ENCODE measurements around the gene TRIM69.

TRIM69 gene

DNA sequence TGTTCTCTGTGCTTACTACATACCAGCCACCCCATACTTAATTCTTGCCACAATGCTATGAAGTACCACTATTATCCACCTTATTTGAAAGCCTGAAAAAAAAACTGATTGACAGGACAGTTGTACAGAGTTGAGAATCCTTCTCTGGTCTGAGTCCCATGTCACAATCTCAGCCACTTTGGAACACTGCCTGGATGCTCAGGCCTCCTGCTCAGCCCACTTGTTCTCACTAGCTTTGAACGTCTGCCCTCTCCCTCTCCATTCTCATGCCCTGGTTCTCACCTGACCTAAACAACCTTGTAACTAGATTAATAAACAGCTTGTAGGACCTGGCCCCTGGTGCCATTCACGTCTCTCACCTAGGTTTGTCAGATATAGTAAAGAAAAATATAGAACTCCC is 53.9 kb downstream of the TRIM69 start:
- CTCF ChIA-PET = no interaction called here
- Mint-ChIP-seq H3K4me3 (no peak overlapping the region), H3K36me3 (no peaks in the 10 kb centered on the region), H3K4me1 (peaks cover 8% of the 10 kb centered on the region), H3K9me3 (no peaks in the 10 kb centered on the region), H3K27ac (no peak overlapping the region), H3K27me3 (no peaks in the 10 kb centered on the region)
- DNase-seq = no peak

GRCh38 chr15:44790656-44791055 is 54.3 kb downstream of the TRIM69 start:
- H3K27ac Mint-ChIP-seq = no peak overlapping the region

DNA sequence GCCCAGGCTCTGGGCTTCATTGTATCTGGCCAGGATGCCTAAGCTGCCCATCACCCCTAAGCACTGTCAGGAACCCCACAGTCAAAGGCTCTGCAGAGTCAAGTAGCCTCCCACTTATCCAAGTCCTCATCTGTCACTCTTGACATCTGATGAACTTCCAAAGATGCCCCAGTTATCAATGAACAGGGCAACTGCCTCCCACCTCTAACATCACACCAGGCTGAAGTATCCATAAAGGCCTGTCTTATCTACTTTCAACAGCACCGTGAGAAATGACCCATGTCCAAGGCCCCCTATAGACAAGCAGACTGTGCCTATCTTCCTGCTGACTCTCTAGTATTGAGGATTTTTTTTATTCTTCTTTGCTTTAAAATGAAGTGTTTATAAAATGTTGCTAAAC is 56.4 kb downstream of the TRIM69 start:
- CTCF ChIA-PET = no interaction called here
- Mint-ChIP-seq H3K36me3 (no peaks in the 10 kb centered on the region), H3K4me1 (peaks cover 6% of the 10 kb centered on the region), H3K27ac (no peak overlapping the region), H3K9me3 (no peaks in the 10 kb centered on the region), H3K4me3 (no peak overlapping the region), H3K27me3 (no peaks in the 10 kb centered on the region)
- no peak for DNase-seq

More at GRCh38 chr15:44790656-44791055, 54.3 kb downstream of the TRIM69 start:
- DNase-seq = no peak
- Mint-ChIP-seq H3K27me3 (no peaks in the 10 kb centered on the region), H3K9me3 (no peaks in the 10 kb centered on the region), H3K4me3 (no peak overlapping the region), H3K36me3 (no peaks in the 10 kb centered on the region), H3K4me1 (peaks cover 6% of the 10 kb centered on the region)
- CTCF ChIA-PET = no interaction called here

- Mint-ChIP-seq H3K9me3 (no peaks in the 10 kb centered on the region), H3K27me3 (peaks cover 5% of the 10 kb centered on the region), H3K4me1 (no peaks in the 10 kb centered on the region), H3K36me3 (no peaks in the 10 kb centered on the region), H3K4me3 (no peak overlapping the region), H3K27ac (no peak overlapping the region)
- CTCF ChIA-PET = no interaction called here
- DNase-seq = no peak
Measured at GRCh38 chr15:44794072-44794471, 57.7 kb downstream of the TRIM69 start.

DNA sequence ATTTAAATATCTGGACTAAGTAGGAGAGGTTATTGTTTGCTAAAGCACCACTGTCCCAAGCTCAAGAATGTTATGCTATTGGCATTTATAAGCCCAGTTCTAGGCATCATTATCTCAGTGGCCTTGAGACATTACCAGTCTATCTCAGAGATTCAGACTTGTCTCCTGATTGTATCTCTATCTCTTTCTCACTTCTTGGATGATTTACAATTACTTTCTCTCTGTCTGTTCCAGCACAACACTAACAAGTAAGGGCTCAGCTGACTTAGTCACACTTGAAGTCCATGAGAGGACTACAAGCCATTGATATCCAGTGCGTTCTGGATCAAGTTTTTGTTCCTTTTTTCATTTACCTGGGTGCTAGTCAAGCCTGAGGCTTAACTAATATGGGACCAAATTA is 60.2 kb downstream of the TRIM69 start:
- CTCF ChIA-PET = no interaction called here
- no peaks in the 10 kb centered on the region for H3K4me1 Mint-ChIP-seq
- H3K9me3 Mint-ChIP-seq = no peaks in the 10 kb centered on the region
- no peak overlapping the region for H3K4me3 Mint-ChIP-seq
- peaks cover 9% of the 10 kb centered on the region for H3K27me3 Mint-ChIP-seq
- H3K36me3 Mint-ChIP-seq = no peaks in the 10 kb centered on the region
- no peak overlapping the region for H3K27ac Mint-ChIP-seq
- no peak for DNase-seq

DNA sequence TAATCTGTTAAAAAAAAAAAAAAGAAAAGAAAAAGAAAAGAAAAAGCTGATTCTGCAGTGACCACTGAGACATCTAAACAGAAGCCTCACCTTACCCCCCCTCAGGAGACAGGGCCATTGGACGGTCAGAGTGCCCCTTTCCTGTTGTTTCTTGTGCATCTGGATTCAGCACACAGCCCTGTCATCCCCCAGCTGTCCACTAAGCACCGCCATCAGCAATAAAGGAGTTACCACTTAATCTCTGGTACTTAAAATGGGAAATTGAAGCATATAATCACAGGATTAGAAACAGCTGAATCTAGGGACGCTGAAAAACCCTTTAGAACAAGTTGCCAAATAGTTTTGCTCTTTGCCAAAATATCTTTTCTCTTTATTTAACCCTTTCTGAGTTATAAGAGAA is 62.5 kb downstream of the TRIM69 start:
- no peaks in the 10 kb centered on the region for H3K4me1 Mint-ChIP-seq
- H3K4me3 Mint-ChIP-seq = no peak overlapping the region
- no peaks in the 10 kb centered on the region for H3K9me3 Mint-ChIP-seq
- CTCF ChIA-PET = no interaction called here
- H3K27ac Mint-ChIP-seq = no peak overlapping the region
- H3K36me3 Mint-ChIP-seq = no peaks in the 10 kb centered on the region
- H3K27me3 Mint-ChIP-seq = peaks cover 9% of the 10 kb centered on the region
- no peak for DNase-seq

DNA sequence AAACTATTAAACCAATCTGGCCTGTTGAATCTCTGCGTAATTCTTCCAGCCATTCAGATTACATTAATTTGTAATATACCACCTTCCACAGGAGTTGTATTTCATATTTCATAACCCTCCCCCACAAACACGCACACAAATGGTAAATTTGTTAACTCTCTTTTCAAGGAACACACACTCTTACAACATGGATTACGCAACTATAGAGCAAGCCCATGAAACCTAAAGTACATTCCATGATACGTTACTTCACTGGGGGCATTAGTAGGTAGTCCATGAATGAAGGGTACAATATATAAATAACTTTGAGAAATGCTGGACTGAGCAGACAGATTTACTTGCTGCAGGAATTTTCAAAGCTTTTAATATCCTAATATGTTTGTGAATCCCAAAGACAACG is 65.0 kb downstream of the TRIM69 start:
- H3K9me3 Mint-ChIP-seq = no peaks in the 10 kb centered on the region
- H3K4me3 Mint-ChIP-seq = no peak overlapping the region
- no peak for DNase-seq
- H3K27ac Mint-ChIP-seq = no peak overlapping the region
- H3K27me3 Mint-ChIP-seq = peaks cover 14% of the 10 kb centered on the region
- no peaks in the 10 kb centered on the region for H3K4me1 Mint-ChIP-seq
- no peaks in the 10 kb centered on the region for H3K36me3 Mint-ChIP-seq
- CTCF ChIA-PET = no interaction called here

DNA sequence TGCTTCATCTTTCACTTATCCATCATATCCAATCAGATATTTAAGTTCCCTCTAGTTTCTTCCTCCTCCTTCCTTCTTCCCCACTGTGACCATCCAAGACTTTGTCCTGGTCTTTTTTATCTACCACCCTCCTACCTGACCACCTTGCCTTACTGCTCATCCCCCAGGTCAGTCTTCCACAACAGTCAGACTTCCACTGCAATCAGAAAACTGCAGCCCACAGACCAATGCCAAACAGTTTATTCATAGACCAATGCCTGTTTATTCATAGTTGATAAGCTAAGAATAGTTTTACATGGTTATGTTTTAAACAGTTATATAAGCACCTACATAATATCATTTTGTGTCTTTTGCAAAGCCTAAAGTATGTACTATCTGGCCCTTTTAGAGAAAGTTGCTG is 65.5 kb downstream of the TRIM69 start:
- no peak overlapping the region for H3K27ac Mint-ChIP-seq
- H3K36me3 Mint-ChIP-seq = no peaks in the 10 kb centered on the region
- H3K4me1 Mint-ChIP-seq = no peaks in the 10 kb centered on the region
- no peak overlapping the region for H3K4me3 Mint-ChIP-seq
- peaks cover 14% of the 10 kb centered on the region for H3K27me3 Mint-ChIP-seq
- CTCF ChIA-PET = no interaction called here
- DNase-seq = no peak
- H3K9me3 Mint-ChIP-seq = no peaks in the 10 kb centered on the region

DNA sequence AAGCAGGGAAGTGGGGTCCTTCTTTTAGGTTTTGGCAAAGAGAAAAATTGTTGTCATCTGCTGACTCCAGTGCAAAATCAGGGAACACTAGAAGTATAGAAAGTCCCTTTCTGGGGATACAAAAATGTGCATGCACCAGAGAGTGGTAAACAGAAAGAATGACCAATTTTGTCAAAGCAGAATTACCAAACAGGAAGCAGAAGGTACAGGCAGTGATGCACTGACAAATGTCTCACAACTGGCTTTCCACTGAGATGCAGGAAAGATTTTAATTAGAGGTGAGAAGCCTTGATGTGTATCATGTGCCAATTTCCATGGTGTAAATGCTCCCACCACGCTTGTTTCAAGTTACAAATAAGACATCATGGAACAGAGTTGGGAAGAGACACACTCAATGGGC is 66.0 kb downstream of the TRIM69 start:
- Mint-ChIP-seq H3K36me3 (no peaks in the 10 kb centered on the region), H3K9me3 (no peaks in the 10 kb centered on the region), H3K4me3 (no peak overlapping the region), H3K4me1 (no peaks in the 10 kb centered on the region), H3K27me3 (peaks cover 14% of the 10 kb centered on the region), H3K27ac (no peak overlapping the region)
- CTCF ChIA-PET = interaction anchor here (1.2 kb wide), 1 partner anchor 12 kb away, joined by 3 read pairs; no protein-coding TSS in a partner anchor
- DNase-seq = no peak

GRCh38 chr15:44804298-44805046 is 68.1 kb downstream of the TRIM69 start:
- Mint-ChIP-seq H3K27ac (no peak overlapping the region), H3K4me3 (no peak overlapping the region)
- CTCF ChIA-PET = no interaction called here

GRCh38 chr15:44808557-44808956 is 72.2 kb downstream of the TRIM69 start:
- Mint-ChIP-seq H3K4me1 (no peaks in the 10 kb centered on the region), H3K4me3 (no peak overlapping the region), H3K9me3 (no peaks in the 10 kb centered on the region), H3K27ac (no peak overlapping the region), H3K36me3 (no peaks in the 10 kb centered on the region), H3K27me3 (peaks cover 31% of the 10 kb centered on the region)
- CTCF ChIA-PET = no interaction called here
- no peak for DNase-seq

More at GRCh38 chr15:44804298-44805046, 68.1 kb downstream of the TRIM69 start:
- no peaks in the 10 kb centered on the region for H3K4me1 Mint-ChIP-seq
- H3K27me3 Mint-ChIP-seq = peaks cover 16% of the 10 kb centered on the region
- H3K9me3 Mint-ChIP-seq = no peaks in the 10 kb centered on the region
- H3K36me3 Mint-ChIP-seq = no peaks in the 10 kb centered on the region
- DNase-seq = no peak

DNA sequence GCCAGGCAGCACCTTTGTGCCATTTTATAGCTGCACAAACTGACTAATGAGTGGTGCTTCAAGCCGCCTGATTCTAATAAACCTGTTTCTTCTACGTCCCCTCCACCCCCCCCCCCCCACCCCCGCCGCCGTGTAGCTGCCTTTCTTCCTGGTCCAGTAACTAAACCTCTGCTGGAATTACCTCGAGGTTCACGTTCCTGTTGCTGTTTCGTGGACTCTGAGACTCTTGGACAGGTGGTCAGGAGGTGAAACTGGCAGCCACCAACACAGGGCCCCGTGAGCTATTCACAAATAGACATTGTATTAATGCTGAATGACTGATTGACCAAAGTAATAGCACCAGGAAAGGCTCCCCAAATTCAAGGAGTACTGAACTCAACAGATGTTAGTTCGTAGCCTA is 73.9 kb downstream of the TRIM69 start:
- CTCF ChIA-PET = no interaction called here
- no peak for DNase-seq
- no peak overlapping the region for H3K27ac Mint-ChIP-seq
- no peaks in the 10 kb centered on the region for H3K4me1 Mint-ChIP-seq
- H3K4me3 Mint-ChIP-seq = no peak overlapping the region
- H3K36me3 Mint-ChIP-seq = no peaks in the 10 kb centered on the region
- H3K27me3 Mint-ChIP-seq = peaks cover 27% of the 10 kb centered on the region
- no peaks in the 10 kb centered on the region for H3K9me3 Mint-ChIP-seq

- Mint-ChIP-seq H3K27me3 (peaks cover 27% of the 10 kb centered on the region), H3K4me1 (no peaks in the 10 kb centered on the region), H3K4me3 (no peak overlapping the region), H3K36me3 (no peaks in the 10 kb centered on the region), H3K9me3 (no peaks in the 10 kb centered on the region), H3K27ac (no peak overlapping the region)
- CTCF ChIA-PET = no interaction called here
- no peak for DNase-seq
Measured at GRCh38 chr15:44811337-44811736, 75.0 kb downstream of the TRIM69 start.

GRCh38 chr15:44812029-44812517 is 75.7 kb downstream of the TRIM69 start:
- H3K9me3 Mint-ChIP-seq = no peaks in the 10 kb centered on the region
- no peaks in the 10 kb centered on the region for H3K36me3 Mint-ChIP-seq
- no peaks in the 10 kb centered on the region for H3K4me1 Mint-ChIP-seq
- DNase-seq = no peak
- CTCF ChIA-PET = no interaction called here
- no peak overlapping the region for H3K27ac Mint-ChIP-seq
- no peak overlapping the region for H3K4me3 Mint-ChIP-seq
- H3K27me3 Mint-ChIP-seq = peaks cover 27% of the 10 kb centered on the region

GRCh38 chr15:44813231-44813630 is 76.9 kb downstream of the TRIM69 start:
- DNase-seq = no peak
- Mint-ChIP-seq H3K27me3 (peaks cover 26% of the 10 kb centered on the region), H3K4me3 (no peak overlapping the region), H3K4me1 (no peaks in the 10 kb centered on the region), H3K36me3 (no peaks in the 10 kb centered on the region), H3K27ac (no peak overlapping the region), H3K9me3 (no peaks in the 10 kb centered on the region)
- CTCF ChIA-PET = interaction anchor here (0.6 to 1.3 kb wide), 2 partner anchors 10 to 367 kb away, joined by 3 read pairs; no protein-coding TSS in a partner anchor
